Breast epithelium (tissue), 3 donors: Measurements from ENCODE around the gene CCDC87.

Experiments used
- POLR2A ChIP-seq: fragments of 450-650 bp; IDR thresholded peaks from one replicate; pipeline ENCODE4 v1.6.1; 2016; ENCODE audit warnings: antibody characterized with exemption, mild to moderate bottlenecking, moderate library complexity
- POLR2AphosphoS5 ChIP-seq, 3 donors: sonication (generic); formaldehyde crosslinking; IDR thresholded peaks; one replicate each; pipeline ENCODE4 v1.6.1; 2017; ENCODE audit warnings: antibody characterized with exemption in 3 of 3
- TF ChIP-seq, protein P1 (sequence below), 3 donors: fragments of 450-650 bp; IDR thresholded peaks; one replicate each; pipeline ENCODE4 v1.5.1; 2016 to 2017; ENCODE audit warnings: antibody characterized with exemption in 3 of 3, mild to moderate bottlenecking in 3 of 3, moderate library complexity in 3 of 3

DNA sequence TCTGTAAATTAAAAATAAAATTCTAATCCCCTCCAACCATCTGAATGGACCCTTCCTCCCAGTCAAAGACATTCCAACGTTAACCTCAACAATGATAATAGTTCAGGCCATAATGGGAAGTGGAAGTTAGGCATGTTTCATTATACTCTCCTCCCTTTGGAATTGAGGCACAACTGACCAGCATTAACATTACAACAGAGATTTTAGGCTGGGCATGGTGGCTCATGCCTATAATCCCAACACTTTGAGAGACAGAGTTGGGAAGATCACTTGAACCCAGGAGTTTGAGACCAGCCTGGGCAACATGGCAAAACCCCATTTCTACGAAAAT lies 22.0 kb downstream of the CCDC87 start:
- TF ChIP-seq, protein P1, sequence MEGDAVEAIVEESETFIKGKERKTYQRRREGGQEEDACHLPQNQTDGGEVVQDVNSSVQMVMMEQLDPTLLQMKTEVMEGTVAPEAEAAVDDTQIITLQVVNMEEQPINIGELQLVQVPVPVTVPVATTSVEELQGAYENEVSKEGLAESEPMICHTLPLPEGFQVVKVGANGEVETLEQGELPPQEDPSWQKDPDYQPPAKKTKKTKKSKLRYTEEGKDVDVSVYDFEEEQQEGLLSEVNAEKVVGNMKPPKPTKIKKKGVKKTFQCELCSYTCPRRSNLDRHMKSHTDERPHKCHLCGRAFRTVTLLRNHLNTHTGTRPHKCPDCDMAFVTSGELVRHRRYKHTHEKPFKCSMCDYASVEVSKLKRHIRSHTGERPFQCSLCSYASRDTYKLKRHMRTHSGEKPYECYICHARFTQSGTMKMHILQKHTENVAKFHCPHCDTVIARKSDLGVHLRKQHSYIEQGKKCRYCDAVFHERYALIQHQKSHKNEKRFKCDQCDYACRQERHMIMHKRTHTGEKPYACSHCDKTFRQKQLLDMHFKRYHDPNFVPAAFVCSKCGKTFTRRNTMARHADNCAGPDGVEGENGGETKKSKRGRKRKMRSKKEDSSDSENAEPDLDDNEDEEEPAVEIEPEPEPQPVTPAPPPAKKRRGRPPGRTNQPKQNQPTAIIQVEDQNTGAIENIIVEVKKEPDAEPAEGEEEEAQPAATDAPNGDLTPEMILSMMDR (IDR thresholded peaks at IDR 0.05), result no peak
- TF ChIP-seq POLR2A (no peak), POLR2AphosphoS5 (IDR thresholded peaks at IDR 0.05) (no peak)
